LoVo (cell line): ENCODE data around the gene PPP1R7.

Source experiments
- DNase-seq: peaks from one replicate; pipeline ENCODE4 v3.0.0-alpha.2; 2016; ENCODE audit warnings: low spot score

PPP1R7 gene

DNA sequence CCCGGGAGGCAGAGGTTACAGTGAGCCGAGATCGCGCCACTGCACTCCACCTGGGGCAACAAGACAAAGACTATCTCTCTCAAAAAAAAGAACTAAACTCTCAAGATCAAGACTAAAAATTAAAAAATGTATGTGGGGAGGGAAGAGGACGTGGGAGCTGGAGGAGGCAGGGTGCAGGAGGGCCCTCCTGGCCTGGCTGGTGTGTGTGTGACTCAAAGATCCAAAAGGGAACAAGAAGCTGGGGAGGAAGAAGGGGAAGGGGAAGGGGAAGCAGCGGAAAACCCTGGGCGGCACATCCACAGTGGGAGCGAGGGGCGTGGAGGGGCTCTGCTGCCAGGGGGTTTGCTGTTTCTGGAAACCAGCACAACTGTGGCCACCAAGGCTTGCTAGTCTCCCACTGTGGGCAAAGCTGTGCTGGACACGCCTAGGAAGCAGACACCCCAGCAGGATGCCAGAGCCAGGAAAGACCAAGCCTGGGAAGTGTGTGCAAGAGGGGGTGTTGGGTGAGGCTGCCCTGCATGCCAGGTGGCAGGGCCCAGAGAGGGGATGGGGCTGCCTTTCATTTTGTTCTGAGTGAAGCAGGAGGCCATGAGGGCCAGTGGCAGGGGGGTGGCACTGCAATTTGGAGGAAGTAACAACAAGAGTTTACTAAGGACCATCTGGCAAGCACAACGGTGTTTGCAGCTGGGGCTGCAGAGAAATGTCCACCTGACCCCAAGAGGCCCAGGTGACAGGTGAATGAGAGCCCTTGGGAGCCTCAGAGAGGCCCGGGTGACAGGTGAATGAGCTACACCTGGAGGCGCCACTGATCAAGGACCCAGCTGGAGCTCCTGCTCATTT, 82.7 kb downstream of the PPP1R7 start:
- DNase-seq: no peak
